Bronchial epithelial cell (primary cell): ENCODE measurements around the gene SH3TC2. TPM values are rescaled to one million over a fixed set of nuclear protein-coding genes. Genes with fewer than 3 reads are reported as not detected.

ENCODE experiments used
- DNase-seq: peaks from one replicate; pipeline ENCODE4 v3.0.0-alpha.2; 2010; ENCODE audit warnings: low read depth
- FAIRE-seq: peaks from 2 replicates; lab custom pipeline; 2011; peaks lifted over from hg19 to GRCh38; lab: Jason Lieb, UNC
- H3K27me3 ChIP-seq: 2 replicates; pipeline ENCODE4 v1.5.1; 2011; ENCODE audit warnings: low read length; ENCODE audit not compliant: control insufficient read depth, insufficient read depth
- H3K36me3 ChIP-seq: 2 replicates; pipeline ENCODE4 v1.5.1; 2011; ENCODE audit warnings: low read length; ENCODE audit not compliant: control insufficient read depth, insufficient read depth
- H3K4me3 ChIP-seq: 2 replicates; pipeline ENCODE4 v1.5.1; 2011; ENCODE audit warnings: mild to moderate bottlenecking, low read depth, low read length, control low read depth
- CTCF ChIP-seq: IDR thresholded peaks from 2 replicates; pipeline ENCODE4 v1.5.1; 2011; ENCODE audit warnings: mild to moderate bottlenecking, moderate library complexity, low read length, control low read depth, inconsistent platforms; ENCODE audit not compliant: insufficient read depth, severe bottlenecking
- total RNA-seq: library from RNA; depleted of rRNA; stranded (reverse); fragments of >200 nt; gene quantifications from 2 replicates; pipeline ENCODE4 v1.2.1, GENCODE V29; 2014

Gene SH3TC2
- total RNA-seq, 1 donor from 2014 or later: 4.7 TPM

- TF ChIP-seq CTCF: no peak
- Histone ChIP-seq H3K27me3 (no peaks in the 10 kb centered on the region), H3K4me3 (no peak overlapping the region), H3K36me3 (no peaks in the 10 kb centered on the region)
- no peak for DNase-seq
- no peak for FAIRE-seq
These were observed 92.0 kb downstream of the SH3TC2 start for GRCh38 chr5:148970876-148971275.

- Histone ChIP-seq H3K36me3 (no peaks in the 10 kb centered on the region), H3K4me3 (no peak overlapping the region), H3K27me3 (no peaks in the 10 kb centered on the region)
- no peak for FAIRE-seq
- DNase-seq: no peak
- TF ChIP-seq CTCF: no peak
These were observed 92.6 kb downstream of the SH3TC2 start for GRCh38 chr5:148970228-148970627.

DNA sequence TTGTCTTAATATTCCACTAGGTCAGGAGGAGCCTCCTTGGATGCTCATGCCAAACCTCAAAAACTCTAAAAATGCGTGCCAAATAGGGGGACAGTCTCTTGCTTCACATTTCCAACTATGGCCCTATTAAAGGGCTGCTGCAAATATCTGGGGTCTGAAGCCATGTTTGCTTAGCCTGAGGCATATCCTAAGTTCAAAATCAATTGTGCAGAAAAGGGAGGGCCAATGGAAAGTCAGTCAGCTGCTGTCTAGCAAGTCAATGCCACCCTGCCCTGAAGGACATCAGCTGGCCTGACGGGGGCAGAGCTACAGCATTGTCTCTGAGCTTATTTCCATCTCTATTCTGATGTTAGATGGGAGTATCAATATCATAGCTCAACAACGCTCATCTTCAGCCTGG lies 93.6 kb downstream of the SH3TC2 start:
- H3K27me3 ChIP-seq: no peaks in the 10 kb centered on the region
- TF ChIP-seq CTCF: peak; percentile 6
- no peak overlapping the region for H3K4me3 ChIP-seq
- DNase-seq (no peak), FAIRE-seq (no peak)
- H3K36me3 ChIP-seq: no peaks in the 10 kb centered on the region

DNA sequence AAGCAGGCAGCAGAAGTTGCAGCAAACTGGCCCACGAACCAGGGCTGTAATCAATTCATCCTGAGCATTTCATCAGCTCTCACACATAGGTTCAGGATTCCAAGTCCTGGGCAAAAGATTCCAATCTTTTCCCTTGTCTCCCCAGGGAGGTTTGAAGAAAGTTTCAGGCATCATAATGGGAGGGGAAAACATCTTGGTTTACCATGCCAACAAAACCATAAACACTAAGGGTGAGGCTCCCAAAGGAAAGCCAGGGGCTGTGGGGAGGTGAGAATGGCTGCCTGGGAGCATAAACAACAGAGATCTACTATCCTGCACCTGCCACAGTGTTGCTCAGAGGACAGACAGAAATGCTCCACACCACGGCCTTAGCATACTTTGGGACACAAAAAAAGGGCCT lies 94.6 kb downstream of the SH3TC2 start:
- TF ChIP-seq CTCF: no peak
- no peak overlapping the region for H3K4me3 ChIP-seq
- no peaks in the 10 kb centered on the region for H3K27me3 ChIP-seq
- FAIRE-seq: no peak
- H3K36me3 ChIP-seq: no peaks in the 10 kb centered on the region
- DNase-seq: no peak

DNA sequence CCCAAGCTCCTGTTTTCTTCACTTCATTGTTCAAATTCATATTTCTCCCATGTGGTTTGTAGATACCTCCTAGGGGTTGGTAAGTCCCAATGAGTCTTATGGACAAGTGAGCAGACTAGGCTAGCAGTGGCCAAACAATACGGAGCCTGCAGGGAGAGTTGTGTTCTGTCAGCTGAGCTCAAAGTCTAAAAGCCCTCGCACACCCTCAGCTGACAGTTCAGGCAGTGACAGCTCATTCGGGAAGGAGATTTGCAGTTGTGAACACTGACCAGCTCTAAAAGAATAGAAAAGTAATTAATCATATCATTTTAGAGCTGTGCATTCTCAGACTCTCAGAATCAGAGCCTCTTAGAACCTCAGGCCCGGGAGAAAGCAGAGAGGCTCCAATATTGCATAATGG lies 95.1 kb downstream of the SH3TC2 start:
- no peaks in the 10 kb centered on the region for H3K36me3 ChIP-seq
- no peaks in the 10 kb centered on the region for H3K27me3 ChIP-seq
- no peak overlapping the region for H3K4me3 ChIP-seq
- FAIRE-seq (no peak), DNase-seq (no peak)
- no peak for TF ChIP-seq CTCF

DNA sequence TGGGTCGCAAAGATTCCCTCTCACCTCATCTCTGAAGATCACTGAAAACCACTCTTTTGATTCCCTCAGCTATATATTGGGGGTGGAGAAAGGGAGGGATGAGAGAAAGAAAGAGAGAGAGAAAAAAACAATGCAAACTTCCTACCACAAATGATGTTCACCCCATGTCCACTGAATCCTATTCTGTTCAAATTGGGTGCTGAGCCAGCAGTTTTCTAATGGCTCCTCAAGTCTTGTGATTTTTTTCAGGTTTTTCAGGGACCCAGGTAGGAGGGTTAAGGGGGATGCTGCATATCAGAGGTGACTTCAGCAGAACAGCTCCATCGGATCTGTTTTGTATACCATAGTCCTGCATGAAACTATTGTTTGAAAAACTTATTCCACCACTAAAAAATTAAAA lies 95.9 kb downstream of the SH3TC2 start:
- no peak for DNase-seq
- FAIRE-seq: no peak
- TF ChIP-seq CTCF: no peak

More for the DNA sequence above, 95.9 kb downstream of the SH3TC2 start:
- Histone ChIP-seq H3K4me3 (no peak overlapping the region), H3K27me3 (no peaks in the 10 kb centered on the region), H3K36me3 (no peaks in the 10 kb centered on the region)
